ENCODE data around the gene TGFA. TPM values are rescaled to one million over a fixed set of nuclear protein-coding genes. Genes with fewer than 3 reads are reported as not detected.

Gene TGFA
- total RNA-seq, 4 donors from 2014 or later, result 19.2 to 62.4 (median 41.7) TPM

GRCh38 chr2:70471129-70471528, 82.5 kb downstream of the TGFA start:
- H3K9me3 ChIP-seq, result no peaks in the 10 kb centered on the region
- no peaks in the 10 kb centered on the region for H3K27me3 ChIP-seq
- WGBS, result 77% methylated on average over 6 of the region's 7 CpGs
- no peak for DNase-seq (ENCODE audit: low spot score in 2 of 2)
- H3K27ac ChIP-seq, result no peak overlapping the region
- no peaks in the 10 kb centered on the region for H3K36me3 ChIP-seq
- no peak overlapping the region for H3K4me3 ChIP-seq
- no peaks in the 10 kb centered on the region for H3K4me1 ChIP-seq
- TF ChIP-seq POLR2AphosphoS5 (IDR thresholded peaks at IDR 0.05), result no peak
- no peak for TF ChIP-seq CTCF (IDR thresholded peaks at IDR 0.05)
- no peak for TF ChIP-seq EP300 (IDR thresholded peaks at IDR 0.05)
- no peak for TF ChIP-seq POLR2A (IDR thresholded peaks at IDR 0.05)

- H3K9me3 ChIP-seq, result no peaks in the 10 kb centered on the region
- H3K4me1 ChIP-seq, result no peaks in the 10 kb centered on the region
- H3K27me3 ChIP-seq, result no peaks in the 10 kb centered on the region
- WGBS, result 58% methylated on average over 7 of the region's 7 CpGs
- H3K36me3 ChIP-seq, result no peaks in the 10 kb centered on the region
- H3K27ac ChIP-seq, result no peak overlapping the region
- TF ChIP-seq POLR2AphosphoS5 (IDR thresholded peaks at IDR 0.05), result no peak
- no peak for TF ChIP-seq CTCF (IDR thresholded peaks at IDR 0.05)
- TF ChIP-seq EP300 (IDR thresholded peaks at IDR 0.05), result no peak
- TF ChIP-seq POLR2A (IDR thresholded peaks at IDR 0.05), result no peak
- no peak for DNase-seq (ENCODE audit: low spot score in 2 of 2)
- H3K4me3 ChIP-seq, result no peak overlapping the region
Measured at GRCh38 chr2:70469961-70470360, 83.7 kb downstream of the TGFA start.

GRCh38 chr2:70469435-70469834, 84.2 kb downstream of the TGFA start:
- DNase-seq (ENCODE audit: low spot score in 2 of 2), result no peak
- Histone ChIP-seq H3K4me3 (no peak overlapping the region), H3K36me3 (no peaks in the 10 kb centered on the region), H3K9me3 (no peaks in the 10 kb centered on the region), H3K4me1 (no peaks in the 10 kb centered on the region), H3K27ac (no peak overlapping the region), H3K27me3 (no peaks in the 10 kb centered on the region)
- no peak for TF ChIP-seq CTCF (IDR thresholded peaks at IDR 0.05)
- TF ChIP-seq POLR2AphosphoS5 (IDR thresholded peaks at IDR 0.05), result no peak
- no peak for TF ChIP-seq POLR2A (IDR thresholded peaks at IDR 0.05)
- no peak for TF ChIP-seq EP300 (IDR thresholded peaks at IDR 0.05)
- 93% methylated on average over 7 of the region's 7 CpGs for WGBS

GRCh38 chr2:70468878-70469277, 84.7 kb downstream of the TGFA start:
- no peaks in the 10 kb centered on the region for H3K4me1 ChIP-seq
- TF ChIP-seq POLR2AphosphoS5 (IDR thresholded peaks at IDR 0.05) (no peak), EP300 (IDR thresholded peaks at IDR 0.05) (no peak)
- no peaks in the 10 kb centered on the region for H3K36me3 ChIP-seq
- no peaks in the 10 kb centered on the region for H3K27me3 ChIP-seq
- DNase-seq (ENCODE audit: low spot score in 2 of 2), result no peak
- WGBS, result 79% methylated on average over 1 of the region's 1 CpG
- H3K4me3 ChIP-seq, result no peak overlapping the region
- H3K27ac ChIP-seq, result no peak overlapping the region
- H3K9me3 ChIP-seq, result no peaks in the 10 kb centered on the region

GRCh38 chr2:70467831-70468779, 85.5 kb downstream of the TGFA start:
- no peaks in the 10 kb centered on the region for H3K36me3 ChIP-seq
- H3K4me1 ChIP-seq, result no peaks in the 10 kb centered on the region
- no peak for DNase-seq (ENCODE audit: low spot score in 2 of 2)
- no peak overlapping the region for H3K27ac ChIP-seq
- WGBS, result 79% methylated on average over 10 of the region's 10 CpGs
- H3K27me3 ChIP-seq, result no peaks in the 10 kb centered on the region
- no peaks in the 10 kb centered on the region for H3K9me3 ChIP-seq
- no peak overlapping the region for H3K4me3 ChIP-seq
- TF ChIP-seq CTCF (IDR thresholded peaks at IDR 0.05) (no peak), EP300 (IDR thresholded peaks at IDR 0.05) (no peak)
